HG03342 (cell line): Measurements from ENCODE around the gene TEAD4.

Source experiments
- ATAC-seq: cut with Tn5 transposase; IDR thresholded peaks from one replicate; pipeline ENCODE4 v1.9.1; 2021; ENCODE audit warnings: mild to moderate bottlenecking, moderate library complexity; ENCODE audit not compliant: unreplicated experiment

Gene TEAD4

GRCh38 chr12:2960390-2960956 is 1.3 kb downstream of the TEAD4 start:
- no peak for ATAC-seq

DNA sequence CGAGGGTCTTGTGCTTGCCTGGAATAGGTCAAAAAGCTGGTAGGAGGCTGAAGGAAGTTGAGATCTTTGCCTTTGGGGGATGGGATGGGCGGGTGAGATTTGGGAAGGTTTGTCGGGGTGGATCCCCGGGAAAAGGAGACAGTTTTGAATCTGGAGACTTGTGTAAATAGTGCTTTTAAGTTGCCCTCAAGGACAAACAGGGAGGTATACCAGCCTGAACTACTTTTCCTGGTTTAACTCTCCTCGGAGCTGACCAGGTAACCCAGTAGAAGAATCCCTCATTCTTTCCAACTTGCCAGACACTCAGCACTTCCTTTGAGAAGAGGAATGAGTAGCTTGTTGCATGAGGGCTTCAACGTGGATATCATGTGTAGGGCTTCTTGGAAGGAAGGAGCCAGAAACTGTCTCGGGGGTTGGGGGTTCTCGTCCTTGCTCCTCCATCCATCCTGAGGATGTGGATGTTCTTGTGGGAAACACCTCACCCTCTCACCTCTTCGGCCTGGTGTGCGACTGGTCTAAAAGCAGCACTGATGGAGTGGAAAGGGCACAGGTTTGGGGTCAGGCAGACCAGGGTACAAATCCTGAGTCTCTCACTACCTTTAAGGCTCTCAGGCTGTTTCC is 1.9 kb downstream of the TEAD4 start:
- ATAC-seq = no peak

GRCh38 chr12:2961705-2962104 is 2.5 kb downstream of the TEAD4 start:
- ATAC-seq = no peak

DNA sequence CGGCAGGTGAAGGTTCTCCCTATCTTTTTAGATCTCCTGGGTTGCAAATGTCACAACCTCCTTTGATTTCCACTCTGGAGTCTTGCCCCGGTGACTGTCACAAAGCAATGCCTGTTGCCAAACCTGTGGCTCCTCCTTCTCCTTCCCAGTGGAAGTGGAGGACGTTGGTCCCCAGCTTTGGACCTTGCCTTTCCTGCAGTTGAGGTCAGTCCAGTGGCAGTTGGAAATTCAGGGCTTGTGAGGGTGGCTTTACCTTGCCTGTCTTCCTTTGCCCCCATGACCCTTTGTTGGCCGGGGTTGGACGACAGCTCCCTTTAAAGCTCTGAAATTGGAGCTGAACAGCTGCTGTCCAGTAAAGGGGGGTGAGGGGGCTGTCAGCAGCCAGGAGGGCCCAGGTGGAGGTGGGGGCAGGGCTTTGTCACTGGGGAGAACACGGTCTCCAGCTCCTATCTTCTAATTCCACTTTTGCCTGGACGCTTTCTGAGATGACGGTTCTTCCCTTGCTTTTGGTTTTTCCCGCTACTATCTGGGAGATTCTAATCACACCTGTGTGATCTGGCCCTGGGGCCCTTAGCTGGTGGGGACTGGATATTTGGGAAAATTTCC is 4.1 kb downstream of the TEAD4 start:
- ATAC-seq = no peak

GRCh38 chr12:2963760-2964292 is 4.6 kb downstream of the TEAD4 start:
- ATAC-seq = no peak

DNA sequence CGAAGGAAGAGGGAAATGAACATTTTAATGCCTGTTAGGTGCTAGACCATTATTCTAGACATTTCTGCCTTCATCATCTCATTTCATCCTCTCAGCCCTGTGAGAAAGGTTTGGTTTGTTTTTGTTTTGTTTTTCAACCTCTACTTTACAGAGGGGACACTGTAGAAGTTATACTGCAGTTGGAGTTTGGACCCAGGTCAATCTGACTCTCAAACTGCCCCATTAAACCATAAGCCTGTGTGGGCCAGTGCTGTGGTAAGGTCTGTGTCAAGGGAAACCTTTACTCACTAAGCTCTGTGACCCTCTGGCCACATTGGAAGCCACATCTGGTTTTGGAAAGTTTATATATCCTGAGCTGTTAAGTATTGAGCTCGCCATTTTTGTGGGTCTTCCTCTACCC is 8.5 kb downstream of the TEAD4 start:
- ATAC-seq = no peak

DNA sequence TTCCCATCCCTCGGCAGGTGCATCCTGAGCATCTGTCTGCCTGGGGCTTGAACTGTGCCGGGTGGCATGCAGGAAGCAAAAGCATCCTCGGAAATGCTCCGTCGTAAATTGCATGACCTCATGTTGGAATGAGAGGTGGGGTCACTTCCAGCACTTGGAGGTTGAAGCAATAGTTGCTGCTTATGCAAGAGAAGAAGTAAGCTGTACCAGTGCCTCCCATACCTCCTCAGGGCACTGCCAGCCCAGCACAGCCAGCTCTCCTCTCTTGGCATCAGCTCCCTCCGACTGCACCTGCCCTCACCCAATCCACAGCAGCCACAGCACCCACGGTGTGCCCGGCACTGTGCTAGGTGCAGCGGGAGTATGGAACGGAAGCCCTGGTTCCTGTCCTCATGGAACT is 11.5 kb downstream of the TEAD4 start:
- ATAC-seq = no peak

GRCh38 chr12:2973566-2973965 is 14.4 kb downstream of the TEAD4 start:
- no peak for ATAC-seq

- no peak for ATAC-seq
Measured at GRCh38 chr12:2974560-2974971, 15.4 kb downstream of the TEAD4 start.

- ATAC-seq = no peak
Measured at GRCh38 chr12:2976581-2976996, 17.4 kb downstream of the TEAD4 start.

DNA sequence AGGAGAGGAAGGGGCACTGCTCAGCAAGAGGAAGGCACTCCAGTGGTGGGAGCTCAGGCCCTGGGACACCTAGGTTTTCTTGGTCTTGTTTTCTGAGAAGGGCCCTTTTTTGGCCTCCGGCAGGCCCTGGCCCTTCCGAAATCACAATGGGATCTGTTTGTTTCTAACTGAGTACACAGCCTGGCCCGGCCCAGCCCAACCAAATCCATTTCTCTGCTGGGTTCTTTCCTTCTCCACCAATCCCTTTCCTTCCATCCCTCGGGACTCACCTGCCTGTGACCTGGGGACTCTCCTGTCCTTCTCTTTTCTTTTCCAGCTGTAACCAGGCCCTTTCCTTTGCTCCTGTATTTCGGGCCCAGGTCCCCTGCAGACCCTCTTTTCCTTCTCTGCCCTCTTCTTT is 18.6 kb downstream of the TEAD4 start:
- ATAC-seq = no peak

GRCh38 chr12:2979806-2980205 is 20.6 kb downstream of the TEAD4 start:
- no peak for ATAC-seq

- ATAC-seq = no peak
Measured at GRCh38 chr12:2980630-2981029, 21.4 kb downstream of the TEAD4 start.

DNA sequence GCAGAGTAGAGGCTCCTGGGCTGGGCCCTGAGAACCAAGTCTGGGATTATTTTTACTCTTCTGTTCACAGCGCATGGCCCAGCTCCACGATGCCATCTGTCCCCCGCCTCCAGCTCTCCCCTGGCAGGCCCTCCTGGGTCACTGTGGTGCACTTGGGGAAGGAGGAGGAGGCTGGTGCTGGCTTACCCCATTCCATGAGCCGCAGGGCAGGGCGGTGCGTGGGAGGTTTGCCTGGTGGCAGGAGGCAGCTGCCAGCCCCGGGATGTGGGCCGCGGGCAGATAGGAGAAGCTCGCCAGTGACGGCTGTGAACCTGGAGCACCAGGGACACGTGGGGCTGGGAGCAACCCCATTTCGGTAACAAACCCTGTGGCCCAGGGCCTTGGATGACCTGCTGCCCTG is 23.2 kb downstream of the TEAD4 start:
- no peak for ATAC-seq

DNA sequence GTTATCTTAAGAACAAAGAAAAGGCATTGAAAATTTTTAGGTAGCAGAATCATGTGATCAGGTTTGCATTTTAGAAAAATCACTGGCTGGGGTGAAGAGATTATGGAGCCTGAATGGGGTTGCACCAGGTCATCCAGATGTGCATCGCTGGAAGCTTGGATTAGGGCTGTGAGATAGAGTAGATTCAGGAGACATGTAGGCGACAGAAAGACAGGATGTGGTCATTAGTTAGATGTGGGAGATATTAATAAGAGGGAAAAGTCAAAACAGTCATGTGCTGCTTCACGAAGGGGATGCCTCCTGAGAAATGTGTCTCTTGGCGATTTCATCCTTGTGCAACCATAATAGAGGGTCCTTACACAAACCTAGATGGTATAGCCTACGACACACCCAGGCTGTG is 25.1 kb downstream of the TEAD4 start:
- no peak for ATAC-seq

DNA sequence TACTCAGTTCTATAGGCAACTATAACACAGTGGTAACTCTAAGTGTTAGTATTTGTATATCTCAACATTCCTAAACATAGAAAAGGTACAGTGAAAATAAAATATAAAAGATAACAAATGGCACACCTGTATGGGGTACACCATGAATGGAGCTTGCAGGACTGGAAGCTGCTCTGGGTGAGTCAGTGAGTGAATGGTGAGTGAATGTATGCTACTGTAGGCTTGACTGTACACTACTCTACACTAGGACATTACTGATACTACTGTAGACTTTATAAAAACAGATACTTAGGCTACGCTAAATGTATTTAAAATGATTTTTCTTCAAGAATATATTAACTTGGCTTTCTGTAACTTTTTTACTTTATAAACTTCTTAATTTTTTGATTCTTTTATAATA is 25.5 kb downstream of the TEAD4 start:
- no peak for ATAC-seq

DNA sequence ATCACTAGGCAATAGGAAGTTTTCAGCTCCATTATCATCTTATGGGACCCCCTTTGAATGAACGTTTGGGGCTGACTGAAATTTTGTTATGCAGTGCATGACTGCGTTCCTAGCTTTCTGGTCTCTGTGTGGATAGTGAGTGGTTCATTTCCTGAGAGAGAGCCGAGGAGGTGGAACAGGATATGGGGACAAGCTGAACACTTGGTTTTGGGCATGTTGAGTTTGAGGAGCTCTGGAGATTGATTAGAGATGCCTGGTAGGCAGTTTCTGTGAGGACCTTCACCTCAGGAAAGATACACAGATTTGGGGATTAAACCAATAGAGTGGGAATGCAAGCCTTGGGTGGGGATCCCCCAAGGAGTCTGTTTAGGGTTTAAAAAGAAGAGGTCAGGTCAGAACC is 27.7 kb downstream of the TEAD4 start:
- ATAC-seq = no peak

DNA sequence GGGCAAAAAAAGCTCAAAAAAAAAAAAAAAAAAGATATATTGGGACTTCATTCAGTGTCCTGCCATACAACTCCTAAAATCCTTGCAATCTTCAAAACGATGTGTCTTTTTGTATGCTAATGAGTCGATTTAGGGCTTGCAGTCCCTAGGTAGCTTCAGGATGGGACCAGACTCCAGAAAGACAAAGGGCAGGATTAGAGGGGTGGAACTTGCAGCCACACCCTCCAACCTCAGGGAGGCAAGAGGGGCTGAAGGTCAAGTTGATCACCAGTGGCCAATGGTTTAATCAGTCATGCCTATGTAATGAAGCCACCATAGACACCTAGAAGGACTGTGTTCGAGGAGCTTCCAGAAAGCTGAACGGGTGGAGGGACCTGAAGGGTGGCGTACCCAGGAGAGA is 29.3 kb downstream of the TEAD4 start:
- no peak for ATAC-seq

GRCh38 chr12:2992724-2993123 is 33.5 kb downstream of the TEAD4 start:
- no peak for ATAC-seq

GRCh38 chr12:2997989-2998670 is 38.9 kb downstream of the TEAD4 start:
- no peak for ATAC-seq

DNA sequence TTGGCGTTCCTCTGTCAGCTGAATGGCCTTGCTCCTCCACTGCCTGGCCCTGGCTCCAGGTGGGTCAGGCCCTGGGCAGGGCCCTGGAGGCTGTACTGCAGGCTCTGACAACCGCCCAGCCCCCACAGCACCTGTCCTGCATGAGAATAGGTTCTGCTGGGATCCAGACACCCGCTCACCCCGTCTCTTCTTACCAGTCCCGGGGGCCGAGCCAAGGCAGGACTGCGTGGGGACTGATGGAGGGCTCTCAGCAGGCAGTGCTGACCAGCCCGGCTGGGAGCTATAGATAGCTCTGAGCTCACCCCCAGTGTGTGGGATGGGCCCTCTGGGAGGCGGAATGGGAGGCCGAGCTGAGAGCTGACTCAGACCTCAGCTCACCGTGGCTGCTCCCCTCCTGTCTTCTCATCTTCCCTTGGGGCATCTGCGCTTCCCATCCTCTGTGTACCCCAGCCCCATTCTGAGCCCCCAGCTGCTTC is 39.6 kb downstream of the TEAD4 start:
- no peak for ATAC-seq
